HG02571 (cell line): Measurements from ENCODE around the gene GET4.
"Not testable (repeated sequence)": the region's sequence is repeated elsewhere in the genome, so short reads cannot be mapped to it uniquely, and the experiment has no call there.

Experiments
- ATAC-seq: cut with Tn5 transposase; IDR thresholded peaks from one replicate; pipeline ENCODE4 v1.9.1; 2021; ENCODE audit warnings: mild to moderate bottlenecking, moderate library complexity; ENCODE audit not compliant: unreplicated experiment

GET4 gene

GRCh38 chr7:911791-912480 is 35.6 kb downstream of the GET4 start:
- no peak for ATAC-seq

- ATAC-seq = no peak
Observed at GRCh38 chr7:913736-914520, 37.6 kb downstream of the GET4 start.

- no peak for ATAC-seq
Observed at GRCh38 chr7:914521-915194, 38.3 kb downstream of the GET4 start.

- ATAC-seq = no peak
Observed at GRCh38 chr7:915291-916218, 39.2 kb downstream of the GET4 start.

- ATAC-seq = no peak
Observed at GRCh38 chr7:916291-916941, 40.1 kb downstream of the GET4 start.

- ATAC-seq = no peak
Observed at GRCh38 chr7:917255-918117, 41.1 kb downstream of the GET4 start.

GRCh38 chr7:918118-918425 is 41.7 kb downstream of the GET4 start:
- no peak for ATAC-seq

- ATAC-seq = no peak
Observed at GRCh38 chr7:918441-919113, 42.2 kb downstream of the GET4 start.

- ATAC-seq = no peak
Observed at GRCh38 chr7:919114-919442, 42.7 kb downstream of the GET4 start.

- ATAC-seq = no peak
Observed at GRCh38 chr7:919924-920341, 43.6 kb downstream of the GET4 start.

- no peak for ATAC-seq
Observed at GRCh38 chr7:920351-921070, 44.2 kb downstream of the GET4 start.

- no peak for ATAC-seq
Observed at GRCh38 chr7:921071-921461, 44.7 kb downstream of the GET4 start.

GRCh38 chr7:921581-922333 is 45.4 kb downstream of the GET4 start:
- ATAC-seq = no peak

- peak; percentile 1 for ATAC-seq
Observed at GRCh38 chr7:922334-923107, 46.2 kb downstream of the GET4 start.

- peak; percentile 69 for ATAC-seq
Observed at GRCh38 chr7:923108-924041, 47.0 kb downstream of the GET4 start.

- not testable (repeated sequence) for ATAC-seq
Observed at GRCh38 chr7:924042-924441, 47.7 kb downstream of the GET4 start.
